ENCODE measurements around the gene TCERG1L.

DNA sequence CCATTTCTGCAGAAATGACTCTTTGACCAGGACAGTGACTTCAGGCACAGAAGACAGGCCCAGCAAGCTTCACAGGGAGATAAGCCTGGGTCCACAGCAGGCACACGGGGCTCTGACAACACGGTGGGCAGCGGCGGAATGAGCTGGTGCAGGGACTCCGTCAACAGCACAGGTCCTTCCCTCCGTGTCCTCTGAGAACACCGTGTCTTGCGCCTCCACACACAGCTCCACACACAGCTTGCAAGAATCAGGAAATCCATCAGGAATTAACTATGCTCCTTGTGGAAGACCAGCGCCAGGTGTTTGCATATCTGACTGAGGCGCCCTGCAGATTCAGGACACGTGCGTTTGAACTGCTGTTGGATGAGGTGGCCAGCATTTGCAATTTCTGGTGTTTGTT is 39.6 kb downstream of the TCERG1L start:
- TF ChIP-seq CTCF (IDR thresholded peaks at IDR 0.05): no peak
- TF ChIP-seq, protein P1, sequence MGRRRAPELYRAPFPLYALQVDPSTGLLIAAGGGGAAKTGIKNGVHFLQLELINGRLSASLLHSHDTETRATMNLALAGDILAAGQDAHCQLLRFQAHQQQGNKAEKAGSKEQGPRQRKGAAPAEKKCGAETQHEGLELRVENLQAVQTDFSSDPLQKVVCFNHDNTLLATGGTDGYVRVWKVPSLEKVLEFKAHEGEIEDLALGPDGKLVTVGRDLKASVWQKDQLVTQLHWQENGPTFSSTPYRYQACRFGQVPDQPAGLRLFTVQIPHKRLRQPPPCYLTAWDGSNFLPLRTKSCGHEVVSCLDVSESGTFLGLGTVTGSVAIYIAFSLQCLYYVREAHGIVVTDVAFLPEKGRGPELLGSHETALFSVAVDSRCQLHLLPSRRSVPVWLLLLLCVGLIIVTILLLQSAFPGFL (CRISPR knock-in tag; IDR thresholded peaks at IDR 0.05; ENCODE audit: borderline replicate concordance): no peak
- TF ChIP-seq, protein P2, sequence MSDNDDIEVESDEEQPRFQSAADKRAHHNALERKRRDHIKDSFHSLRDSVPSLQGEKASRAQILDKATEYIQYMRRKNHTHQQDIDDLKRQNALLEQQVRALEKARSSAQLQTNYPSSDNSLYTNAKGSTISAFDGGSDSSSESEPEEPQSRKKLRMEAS (CRISPR knock-in tag; IDR thresholded peaks at IDR 0.05): no peak
- no peak for TF ChIP-seq ETV6 (CRISPR knock-in tag; IDR thresholded peaks at IDR 0.05)
- TF ChIP-seq NR2C2 (CRISPR knock-in tag; IDR thresholded peaks at IDR 0.05): no peak
- no peak for TF ChIP-seq OVOL2 (CRISPR knock-in tag; IDR thresholded peaks at IDR 0.05; ENCODE audit: borderline replicate concordance)
- TF ChIP-seq NR3C1 (CRISPR knock-in tag; conservative IDR thresholded peaks at IDR 0.05; ENCODE audit: low read depth): no peak
- TF ChIP-seq TEAD4 (CRISPR knock-in tag; IDR thresholded peaks at IDR 0.05): no peak
- no peak for TF ChIP-seq CREB1 (CRISPR knock-in tag; IDR thresholded peaks at IDR 0.05)
- TF ChIP-seq AFF4 (CRISPR knock-in tag; IDR thresholded peaks at IDR 0.05; ENCODE audit: borderline replicate concordance): no peak

Measured in WTC11 (cell line).